Suppressor macrophage treated with lipopolysaccharide for 4 hours (primary cell): ENCODE results near the gene TWF1.
A peak's percentile ranks its signal among the peaks of the same experiment; 100 is the strongest.
"Not testable (repeated sequence)": the region's sequence is repeated elsewhere in the genome, so short reads cannot be mapped to it uniquely, and the experiment has no call there.

Experiments
- DNase-seq: peaks from one replicate; pipeline ENCODE4 v3.0.0-alpha.2; 2020

The TWF1 gene

DNA sequence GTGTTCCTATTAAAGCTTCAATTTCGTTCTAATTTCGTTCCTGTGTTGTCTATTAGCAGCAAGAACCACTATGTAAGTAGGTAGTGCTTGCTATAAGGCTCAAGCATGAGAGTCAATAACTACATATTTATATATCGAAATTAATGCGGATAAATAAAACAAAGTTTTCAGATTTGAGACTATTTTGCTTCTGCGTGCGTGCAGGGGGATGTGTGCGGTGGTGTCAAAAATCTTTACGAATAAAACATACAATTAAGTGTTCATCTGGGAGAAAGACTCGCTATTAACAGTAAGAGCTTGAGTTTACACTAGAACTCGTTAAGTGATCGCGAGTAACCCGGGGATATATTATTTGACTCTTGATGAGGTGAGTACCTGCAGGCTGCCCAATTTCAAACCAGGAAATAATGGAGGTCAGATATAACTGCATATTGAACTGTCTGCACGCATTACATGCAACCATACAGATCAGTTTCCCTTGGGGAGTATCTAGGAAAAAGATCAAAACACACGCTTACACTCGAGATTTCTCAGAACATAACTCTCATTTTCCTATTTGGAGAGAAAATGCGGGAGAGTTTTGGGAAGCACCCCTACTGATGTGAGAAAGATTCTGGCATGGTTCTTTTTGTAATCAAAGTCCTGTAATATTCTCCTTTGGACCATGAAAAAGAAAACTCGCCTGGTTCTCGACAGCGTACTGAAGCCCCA is 813 bp downstream of the TWF1 start:
- peak; percentile 8 for DNase-seq

DNA sequence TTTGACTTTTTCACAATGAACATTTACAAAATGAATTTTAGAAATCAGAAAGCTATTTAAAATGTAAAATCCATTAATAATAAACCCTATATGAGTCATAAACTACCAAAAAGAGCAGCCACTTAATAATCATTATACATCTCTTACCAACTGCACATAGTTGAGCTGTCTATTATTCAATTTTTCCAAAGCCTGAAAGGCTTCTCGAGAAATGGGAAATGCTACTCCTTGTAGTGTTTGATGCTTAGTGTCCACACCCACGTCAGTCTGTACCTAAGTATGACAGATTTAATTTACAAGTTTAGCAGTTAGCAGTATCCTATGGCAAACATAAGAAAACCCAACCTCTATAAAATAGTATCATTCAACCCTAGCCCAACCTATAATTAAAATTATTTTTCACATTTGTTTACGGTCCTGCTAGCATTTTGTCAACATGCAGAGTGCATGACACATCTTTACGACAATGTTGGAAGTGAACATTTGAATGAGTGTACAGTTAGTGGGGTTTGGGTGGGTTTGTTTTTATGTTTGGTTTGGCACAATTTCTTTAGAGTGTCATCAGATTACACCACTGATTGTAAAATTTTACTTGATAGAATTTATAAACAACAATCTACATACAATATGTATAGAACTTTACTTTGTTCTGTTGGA is 8.4 kb downstream of the TWF1 start:
- DNase-seq = no peak

DNA sequence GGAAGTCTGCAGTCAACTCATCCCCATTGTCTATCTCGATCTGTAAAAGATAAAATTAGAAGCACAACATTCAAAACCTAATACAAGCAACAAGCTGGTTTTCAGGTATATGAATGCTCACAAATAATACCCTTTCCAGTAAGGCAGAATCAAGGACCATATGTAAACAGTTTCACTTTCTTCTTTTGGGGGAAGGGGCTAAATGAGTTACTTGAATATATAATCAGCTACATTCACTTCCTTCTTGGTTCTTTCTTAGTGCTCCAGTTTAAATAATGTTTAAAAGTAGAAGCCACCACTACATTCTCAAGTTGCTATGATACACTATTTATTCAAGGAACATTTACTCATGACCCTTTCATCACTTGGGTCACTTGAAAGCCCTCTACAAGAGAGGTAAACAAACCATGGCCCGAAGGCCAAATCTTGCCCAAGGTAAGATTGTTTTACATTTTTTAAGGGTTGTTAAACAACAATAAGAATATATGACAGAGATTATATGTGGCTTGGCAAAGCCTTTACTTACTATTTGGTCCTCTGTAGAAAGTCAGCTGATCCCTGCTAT is 10.3 kb downstream of the TWF1 start:
- peak; percentile 22 for DNase-seq

DNA sequence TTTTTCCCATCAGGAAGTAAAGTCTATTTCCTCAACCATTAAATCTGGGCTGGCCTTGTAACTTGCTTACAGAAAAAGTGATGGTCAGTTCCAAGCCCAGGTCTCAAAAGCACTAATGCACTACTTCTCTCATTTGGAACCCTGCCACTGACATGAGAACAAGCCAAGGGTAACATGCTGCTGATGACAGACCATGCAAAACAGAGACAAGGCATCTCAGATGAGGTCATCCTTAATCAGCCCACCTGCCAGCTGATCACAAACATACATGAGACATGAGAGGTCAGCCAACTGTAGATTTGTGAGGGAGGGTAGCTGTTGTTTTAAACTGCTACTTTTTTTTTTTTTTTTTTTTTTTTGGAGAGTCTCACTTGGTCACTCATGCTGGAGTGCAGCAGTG is 16.2 kb downstream of the TWF1 start:
- DNase-seq = no peak

DNA sequence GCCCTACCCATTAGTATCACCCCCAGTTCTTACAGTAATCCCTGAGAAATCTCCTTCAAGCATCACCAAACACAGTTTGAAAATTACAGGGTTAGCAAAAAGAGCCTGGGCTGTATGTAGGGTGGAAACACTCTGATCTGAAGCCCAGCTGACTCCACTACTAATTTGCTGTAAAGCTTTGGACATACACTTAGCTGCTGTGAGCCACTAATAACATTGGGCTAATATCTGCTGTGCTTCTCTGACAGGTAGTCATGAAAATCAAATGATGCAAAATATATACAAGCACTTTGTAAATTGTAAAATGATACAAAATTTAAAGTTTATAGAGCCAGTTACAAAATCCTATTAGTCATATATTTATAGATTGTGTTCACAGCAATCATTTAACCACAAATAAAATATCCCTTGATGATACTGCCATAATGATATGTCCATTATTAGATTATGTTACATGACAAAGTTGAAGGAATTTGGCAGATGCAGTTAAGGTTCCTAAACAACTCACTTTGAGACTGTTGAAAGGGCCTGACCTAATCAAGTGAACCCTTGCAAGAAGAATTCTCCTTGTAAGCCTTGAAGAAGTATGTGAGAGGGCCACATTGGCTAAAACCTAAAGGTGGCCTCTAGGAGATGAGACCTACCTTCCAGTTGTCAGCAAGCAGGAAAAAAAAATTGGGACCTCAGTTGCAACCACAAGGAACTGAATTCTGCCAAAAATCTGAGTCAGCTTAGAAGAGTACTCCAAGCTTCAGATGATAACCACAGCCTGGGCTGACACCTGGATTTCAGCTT is 19.0 kb downstream of the TWF1 start:
- no peak for DNase-seq

DNA sequence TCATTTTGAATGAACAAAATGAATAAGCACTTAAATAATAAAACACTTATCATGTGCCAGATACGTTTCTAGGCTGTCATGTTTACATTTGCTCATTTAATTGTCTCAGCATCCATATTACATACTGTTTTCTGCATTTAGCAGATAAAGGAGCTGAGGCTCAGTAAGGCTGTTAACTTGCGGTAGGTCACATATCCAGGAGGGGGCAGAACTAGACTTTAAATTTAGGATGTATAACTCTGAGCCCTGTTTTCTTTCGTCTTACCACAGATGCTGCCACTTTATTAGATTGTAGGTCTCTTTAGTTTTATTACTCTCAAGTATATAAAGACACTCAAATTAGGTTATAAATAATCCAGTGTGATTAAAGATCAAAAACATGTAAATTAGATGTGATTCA is 29.6 kb downstream of the TWF1 start:
- DNase-seq = peak; percentile 23

DNA sequence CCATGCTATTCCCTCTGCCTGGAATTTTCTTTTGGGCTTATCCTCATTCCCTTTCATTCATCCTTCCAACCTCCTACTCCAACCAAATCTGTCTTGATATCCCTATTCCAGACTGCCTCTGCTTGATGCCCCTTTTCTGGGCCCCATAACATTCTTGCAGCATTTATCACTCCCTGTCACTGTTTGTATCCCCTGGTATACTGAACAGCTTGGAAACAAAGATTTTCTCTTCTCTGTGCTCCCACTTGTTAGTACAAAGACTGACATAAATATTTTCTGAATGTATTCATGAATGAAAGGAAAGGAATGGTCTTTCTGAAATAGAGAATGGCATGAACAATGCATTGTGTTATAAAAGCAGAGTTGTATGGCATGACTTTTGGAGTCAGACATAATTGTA is 39.8 kb downstream of the TWF1 start:
- no peak for DNase-seq

DNA sequence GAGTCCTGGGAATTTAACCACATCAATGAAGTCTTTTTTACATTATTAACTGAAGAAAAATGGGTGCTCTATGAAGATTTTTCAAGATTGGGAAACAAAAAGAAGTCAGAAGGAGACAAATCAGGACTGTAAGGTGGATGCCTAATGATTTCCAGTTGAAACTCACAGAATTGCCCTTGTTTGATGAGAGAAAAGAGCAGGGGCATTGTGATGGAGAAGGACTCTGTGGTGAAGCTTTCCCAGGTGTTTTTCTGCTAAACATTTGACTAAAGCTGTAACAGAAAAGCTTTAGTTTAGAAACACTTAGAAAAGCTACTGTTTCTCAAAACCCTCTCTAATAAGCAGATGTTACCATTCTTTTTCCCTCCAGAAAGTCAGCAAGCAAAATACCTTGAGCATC is 41.6 kb downstream of the TWF1 start:
- DNase-seq = no peak

DNA sequence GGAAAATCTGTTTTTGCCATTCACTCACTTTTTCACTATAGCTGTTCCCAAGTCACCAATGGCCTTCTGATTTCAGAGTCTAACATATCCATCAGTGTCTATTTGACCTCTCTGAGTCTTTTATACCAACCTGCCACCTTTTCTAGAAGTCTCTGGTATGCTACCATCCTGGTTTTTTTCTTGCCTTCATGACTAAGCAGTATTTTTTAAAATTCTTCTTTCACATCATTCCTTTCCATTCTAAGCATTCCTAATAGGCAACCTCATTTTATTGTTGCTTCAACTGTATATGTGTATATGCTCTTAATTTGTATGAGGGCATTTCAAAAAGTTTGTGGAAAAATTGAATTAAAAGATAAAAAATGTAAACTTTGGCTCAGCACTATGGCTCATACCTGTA is 42.3 kb downstream of the TWF1 start:
- DNase-seq = no peak

DNA sequence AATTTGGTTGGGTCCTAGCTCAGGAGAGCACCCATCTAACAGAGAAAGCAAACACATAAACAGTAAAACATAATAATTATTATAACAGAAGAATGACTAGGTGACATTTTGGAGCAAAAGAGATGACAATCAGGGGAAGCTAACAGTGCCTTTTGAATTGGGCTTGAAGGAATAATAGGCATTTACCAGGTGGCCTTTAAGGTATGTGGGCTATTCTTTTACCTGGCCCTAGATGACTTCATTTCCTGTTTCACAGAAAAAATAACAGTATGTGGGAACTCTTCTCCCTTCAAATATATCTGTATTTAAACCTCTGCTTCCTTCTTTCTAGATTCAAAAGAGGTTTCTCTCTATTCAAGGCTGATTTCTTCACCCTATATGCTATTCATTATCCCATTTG is 43.5 kb downstream of the TWF1 start:
- DNase-seq = no peak

DNA sequence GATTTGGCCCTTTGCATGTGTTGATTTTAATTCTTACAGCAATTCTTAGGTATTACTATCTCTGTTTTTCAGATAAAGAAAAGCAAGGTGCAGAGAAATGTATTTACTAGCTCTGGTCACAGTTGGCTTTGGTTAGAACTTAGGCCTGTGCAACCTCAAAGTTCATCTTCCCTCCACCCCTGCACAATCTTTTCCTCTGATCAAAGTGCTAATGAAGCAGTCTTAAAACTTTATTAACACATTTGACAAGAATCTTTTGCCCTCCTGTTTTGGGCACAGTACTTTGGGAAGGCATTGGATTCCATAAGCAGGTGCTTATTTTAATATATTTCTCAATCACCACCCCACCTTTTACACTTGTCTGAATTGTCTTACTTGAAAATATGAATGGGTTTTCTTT is 44.6 kb downstream of the TWF1 start:
- no peak for DNase-seq

DNA sequence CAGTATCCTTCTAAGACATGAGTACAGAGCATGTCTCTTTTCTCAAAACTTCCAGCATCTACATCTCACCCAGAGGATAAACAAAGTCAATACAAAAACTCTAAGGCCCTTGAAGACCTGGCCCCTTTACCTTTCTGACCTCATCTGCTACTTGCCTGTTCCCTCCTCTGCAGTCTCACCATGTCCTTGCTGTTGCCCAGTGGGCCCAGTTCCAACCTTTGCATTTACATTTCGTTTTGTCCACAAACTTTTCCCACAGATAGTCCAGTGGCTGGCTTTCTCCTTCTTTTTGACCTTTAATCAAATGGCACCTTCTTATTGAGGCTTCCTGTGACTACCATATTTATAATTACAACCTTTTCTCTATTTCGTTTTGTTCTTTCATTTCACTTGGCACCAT is 45.7 kb downstream of the TWF1 start:
- DNase-seq = no peak

DNA sequence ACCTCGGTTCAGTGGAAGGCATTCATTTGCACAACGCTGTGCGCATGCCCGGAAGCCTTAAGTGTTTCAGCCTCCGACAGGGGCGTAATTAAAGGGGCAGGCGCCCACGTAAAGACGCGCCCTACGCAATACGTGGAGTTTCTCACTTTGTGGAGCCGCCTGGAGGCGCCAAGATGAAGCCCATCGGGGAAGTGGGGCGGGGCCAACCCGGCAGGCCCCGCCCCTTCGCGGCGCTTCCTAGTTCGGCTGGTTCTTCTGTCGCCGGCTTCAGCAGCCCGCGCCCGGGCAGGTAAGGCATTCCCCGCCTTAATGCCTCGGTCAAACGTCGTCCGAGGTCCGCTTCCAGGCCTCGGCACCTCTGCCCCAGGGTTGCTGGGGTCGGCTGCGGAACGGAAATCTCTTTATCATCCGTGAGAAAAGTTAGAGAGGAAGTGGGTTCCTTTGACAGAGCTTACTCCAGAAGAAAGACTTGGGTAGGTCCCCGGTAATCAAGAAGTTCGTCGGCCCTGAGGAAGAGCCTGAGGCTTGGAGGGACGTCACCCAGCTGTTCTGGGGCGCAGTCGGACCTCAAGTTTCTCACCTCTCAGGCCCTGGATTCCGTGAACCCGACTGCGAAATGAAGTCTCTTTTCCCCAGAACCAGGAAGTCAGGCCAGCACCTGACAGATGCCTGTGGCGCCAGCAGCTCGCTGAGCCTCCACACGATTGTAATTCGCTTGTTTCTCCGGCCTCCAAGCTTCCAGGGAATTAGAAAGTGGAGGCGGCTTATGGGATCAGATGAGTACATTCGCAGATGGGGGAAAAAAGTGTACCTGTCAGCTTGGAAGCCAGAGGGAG is 47.2 kb downstream of the TWF1 start, which contains the start of the genes IRAK4 and PUS7L:
TSS of gene IRAK4 (plus strand) at position 224 of the 836 bp plus-strand sequence. CDS start 9,161 bp downstream, outside the sequence.
TSS of gene PUS7L (minus strand) at position 63 of the 836 bp plus-strand sequence. CDS start 3,545 bp downstream, outside the sequence.
- DNase-seq = peak; percentile 99

DNA sequence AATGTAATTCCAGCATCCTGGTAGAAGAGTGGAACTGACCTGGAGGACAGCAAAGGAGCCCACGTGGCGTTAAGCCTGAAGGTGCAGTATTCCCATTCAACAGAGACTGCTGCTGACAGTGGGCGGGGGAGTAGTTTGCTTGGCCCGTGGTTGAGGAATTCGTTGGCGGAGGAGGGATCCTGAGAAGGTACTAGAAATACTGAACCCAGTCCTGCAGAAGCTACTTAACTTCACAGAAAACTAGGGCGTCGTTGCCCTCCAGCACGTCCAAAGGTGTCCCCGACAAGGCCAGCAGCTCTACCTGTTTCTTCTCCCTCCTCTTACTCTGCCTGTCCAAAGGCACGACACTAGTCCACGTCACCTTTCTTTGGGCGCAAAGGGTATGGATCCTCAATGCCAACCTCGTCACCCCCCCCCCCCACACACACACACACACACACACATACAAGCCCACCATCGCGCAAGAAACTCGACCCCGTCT is 47.8 kb downstream of the TWF1 start:
- peak; percentile 14 for DNase-seq

DNA sequence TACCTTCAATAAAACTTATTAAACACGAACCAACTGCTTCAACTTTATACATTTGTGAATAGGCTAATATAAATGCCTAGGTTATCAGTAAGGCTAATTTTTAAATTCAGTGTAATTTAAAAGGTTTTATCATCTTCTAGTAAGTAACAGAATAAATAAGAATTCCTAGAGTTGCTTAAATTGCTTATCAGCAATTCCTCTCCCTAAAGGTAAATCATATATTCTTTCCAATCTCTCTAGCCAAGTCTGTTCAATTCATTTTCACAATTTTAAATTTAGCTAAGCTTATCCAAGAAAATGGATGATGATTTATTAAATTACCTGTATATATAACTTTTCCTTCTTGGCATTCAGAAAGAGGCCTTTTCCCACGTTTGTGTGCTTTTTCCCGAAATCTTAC is 52.1 kb downstream of the TWF1 start:
- DNase-seq = no peak

DNA sequence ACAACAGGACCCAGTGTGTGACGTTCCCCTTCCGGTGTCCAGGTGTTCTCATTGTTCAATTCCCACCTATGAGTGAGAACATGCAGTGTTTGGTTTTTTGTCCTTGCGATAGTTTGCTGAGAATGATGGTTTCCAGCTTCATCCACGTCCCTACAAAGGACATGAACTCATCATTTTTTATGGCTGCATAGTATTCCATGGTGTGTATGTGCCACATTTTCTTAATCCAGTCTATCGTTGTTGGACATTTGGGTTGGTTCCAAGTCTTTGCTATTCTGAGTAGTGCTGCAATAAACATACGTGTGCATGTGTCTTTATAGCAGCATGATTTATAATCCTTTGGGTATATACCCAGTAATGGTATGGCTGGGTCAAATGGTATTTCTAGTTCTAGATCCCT is 54.8 kb downstream of the TWF1 start:
- DNase-seq = not testable (repeated sequence)

DNA sequence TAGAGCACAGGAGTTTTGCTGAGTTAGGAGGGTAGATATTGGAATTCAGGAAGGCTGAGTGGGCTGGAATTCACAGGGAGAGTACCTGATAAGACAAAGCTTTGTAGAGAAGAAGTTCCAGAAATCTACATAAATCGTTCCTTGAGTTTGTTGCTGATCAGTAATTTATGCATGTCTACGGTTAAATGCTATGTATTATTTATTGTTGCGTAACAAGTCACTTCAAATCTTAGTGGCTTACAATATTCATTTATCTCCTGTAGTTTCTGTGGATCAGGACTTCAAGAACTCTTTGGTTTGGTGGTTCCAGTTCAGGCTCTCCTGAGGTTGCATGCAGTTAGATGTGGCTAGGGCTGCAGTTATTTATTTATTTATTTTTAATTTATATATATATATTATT is 55.3 kb downstream of the TWF1 start:
- DNase-seq = no peak

DNA sequence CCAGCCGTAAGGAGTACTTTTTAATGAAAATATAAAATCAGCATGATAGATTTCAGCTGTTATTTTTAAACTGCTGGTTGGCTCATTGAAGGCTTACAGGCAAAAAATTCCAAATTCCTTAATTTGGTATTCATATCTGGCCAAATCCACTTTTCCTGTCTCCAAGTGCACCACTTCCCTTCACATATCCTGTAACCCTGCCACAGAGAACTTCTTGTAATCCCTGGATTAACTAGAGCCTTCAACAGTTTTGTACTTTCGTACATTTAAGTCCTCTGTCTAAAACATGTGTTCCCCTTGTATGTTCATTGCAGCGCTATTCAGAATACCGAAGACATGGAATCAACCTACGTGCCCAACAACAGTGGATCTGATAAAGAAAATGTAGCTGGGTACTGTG is 57.1 kb downstream of the TWF1 start:
- no peak for DNase-seq

DNA sequence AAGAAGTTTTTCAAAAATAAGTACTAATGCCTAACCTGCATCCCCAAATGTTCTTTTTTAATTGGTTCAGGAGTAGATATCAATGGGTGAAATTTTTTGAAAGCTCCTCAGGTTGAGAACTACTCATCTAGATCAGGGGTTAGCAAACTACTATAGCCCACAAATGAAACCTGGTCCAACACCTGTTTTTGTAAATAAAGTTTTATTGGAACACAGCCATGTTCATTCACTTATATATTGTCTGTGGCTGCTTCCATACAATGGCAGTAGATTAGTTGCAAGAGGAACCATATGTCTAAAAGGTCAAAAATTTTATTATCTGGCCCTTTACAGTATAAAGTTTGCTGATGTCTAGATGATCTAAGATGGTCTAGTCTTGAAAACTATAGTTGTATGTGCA is 61.3 kb downstream of the TWF1 start:
- no peak for DNase-seq
